Endothelial cell (in vitro differentiated cells): ENCODE results near the gene CEP41. TPM values are rescaled to one million over a fixed set of nuclear protein-coding genes. Genes with fewer than 3 reads are reported as not detected.
"Not testable (repeated sequence)": the region's sequence is repeated elsewhere in the genome, so short reads cannot be mapped to it uniquely, and the experiment has no call there.

ENCODE experiments used
- DNase-seq: peaks from one replicate; pipeline ENCODE4 v3.0.0; 2021; ENCODE audit warnings: low spot score
- H3K27ac Mint-ChIP-seq: one replicate; pipeline ENCODE4 v1.8.0; 2021; ENCODE audit warnings: mixed read lengths, inconsistent platforms; ENCODE audit not compliant: unreplicated experiment
- H3K27me3 Mint-ChIP-seq: one replicate; pipeline ENCODE4 v1.8.0; 2021; ENCODE audit warnings: mild to moderate bottlenecking, moderate library complexity, mixed read lengths, inconsistent platforms; ENCODE audit not compliant: unreplicated experiment
- H3K36me3 Mint-ChIP-seq: one replicate; pipeline ENCODE4 v1.8.0; 2021; ENCODE audit warnings: mild to moderate bottlenecking, low read depth, mixed read lengths, inconsistent platforms; ENCODE audit not compliant: unreplicated experiment
- H3K4me1 Mint-ChIP-seq: one replicate; pipeline ENCODE4 v1.8.0; 2021; ENCODE audit warnings: mild to moderate bottlenecking, mixed read lengths, inconsistent platforms; ENCODE audit not compliant: unreplicated experiment
- H3K4me3 Mint-ChIP-seq: one replicate; pipeline ENCODE4 v1.8.0; 2021; ENCODE audit warnings: mild to moderate bottlenecking, mixed read lengths, inconsistent platforms; ENCODE audit not compliant: unreplicated experiment
- H3K9me3 Mint-ChIP-seq: one replicate; pipeline ENCODE4 v1.8.0; 2021; ENCODE audit warnings: mixed read lengths, inconsistent platforms; ENCODE audit not compliant: unreplicated experiment
- total RNA-seq: library from RNA; stranded (reverse); fragmentation: NEBNext Ultra II Directional; extraction: Animal tissue kit (Norgen Biotek cat#: 25700); gene quantifications from one replicate; pipeline ENCODE4 v1.2.1, GENCODE V29; 2021; ENCODE audit not compliant: unreplicated experiment
- TF ChIP-seq, protein P1 (sequence below): fragments of 200-600 bp; sonication (generic); IDR thresholded peaks from one replicate; pipeline ENCODE4 v1.5.0; 2021; ENCODE audit warnings: antibody characterized with exemption; ENCODE audit not compliant: unreplicated experiment

Gene CEP41
- total RNA-seq, 1 donor from 2014 or later = 14.3 TPM

DNA sequence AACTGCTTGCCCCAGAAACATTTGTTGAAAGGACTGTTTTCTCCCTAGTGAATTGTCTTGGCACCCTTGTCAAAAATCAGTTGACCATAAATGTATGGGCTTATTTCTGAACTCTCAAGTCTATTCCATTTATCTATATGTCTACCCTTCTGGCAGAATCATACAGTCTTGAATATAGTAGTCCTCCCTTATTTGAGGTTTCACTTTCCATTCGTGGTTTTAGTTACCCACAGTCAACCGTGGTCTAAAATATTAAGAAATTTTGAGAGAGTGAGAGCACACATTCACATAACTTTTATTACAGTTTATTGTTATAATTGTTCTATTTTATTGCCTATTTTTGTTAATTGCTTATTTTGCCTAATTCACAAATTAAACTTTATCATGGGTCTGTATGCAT, 17.4 kb upstream of the CEP41 start:
- Mint-ChIP-seq H3K27ac (no peak overlapping the region), H3K9me3 (no peaks in the 10 kb centered on the region), H3K4me3 (no peak overlapping the region), H3K27me3 (no peaks in the 10 kb centered on the region), H3K4me1 (no peaks in the 10 kb centered on the region), H3K36me3 (peaks cover 4% of the 10 kb centered on the region)
- no peak for DNase-seq
- TF ChIP-seq, protein P1, sequence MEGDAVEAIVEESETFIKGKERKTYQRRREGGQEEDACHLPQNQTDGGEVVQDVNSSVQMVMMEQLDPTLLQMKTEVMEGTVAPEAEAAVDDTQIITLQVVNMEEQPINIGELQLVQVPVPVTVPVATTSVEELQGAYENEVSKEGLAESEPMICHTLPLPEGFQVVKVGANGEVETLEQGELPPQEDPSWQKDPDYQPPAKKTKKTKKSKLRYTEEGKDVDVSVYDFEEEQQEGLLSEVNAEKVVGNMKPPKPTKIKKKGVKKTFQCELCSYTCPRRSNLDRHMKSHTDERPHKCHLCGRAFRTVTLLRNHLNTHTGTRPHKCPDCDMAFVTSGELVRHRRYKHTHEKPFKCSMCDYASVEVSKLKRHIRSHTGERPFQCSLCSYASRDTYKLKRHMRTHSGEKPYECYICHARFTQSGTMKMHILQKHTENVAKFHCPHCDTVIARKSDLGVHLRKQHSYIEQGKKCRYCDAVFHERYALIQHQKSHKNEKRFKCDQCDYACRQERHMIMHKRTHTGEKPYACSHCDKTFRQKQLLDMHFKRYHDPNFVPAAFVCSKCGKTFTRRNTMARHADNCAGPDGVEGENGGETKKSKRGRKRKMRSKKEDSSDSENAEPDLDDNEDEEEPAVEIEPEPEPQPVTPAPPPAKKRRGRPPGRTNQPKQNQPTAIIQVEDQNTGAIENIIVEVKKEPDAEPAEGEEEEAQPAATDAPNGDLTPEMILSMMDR = no peak

DNA sequence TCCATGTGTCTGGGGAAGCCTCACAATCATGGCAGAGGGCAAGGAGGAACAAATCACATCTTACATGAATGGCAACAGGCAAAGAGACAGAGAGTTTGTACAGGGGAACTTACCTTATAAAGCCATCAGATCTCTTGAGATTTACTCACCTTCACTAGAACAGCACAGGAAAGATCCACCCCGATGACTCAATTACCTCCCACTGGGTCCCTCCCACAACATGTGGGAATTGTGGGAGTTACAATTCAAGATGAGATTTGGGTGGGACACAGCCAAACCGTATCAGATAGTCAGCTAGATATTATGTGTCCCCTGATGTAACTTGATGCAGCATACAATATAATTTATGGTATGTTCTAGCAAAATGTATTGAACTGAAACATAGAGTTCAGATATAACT, 14.1 kb upstream of the CEP41 start:
- Mint-ChIP-seq H3K9me3 (no peaks in the 10 kb centered on the region), H3K27me3 (no peaks in the 10 kb centered on the region), H3K4me1 (no peaks in the 10 kb centered on the region), H3K4me3 (no peak overlapping the region), H3K36me3 (peaks cover 4% of the 10 kb centered on the region), H3K27ac (no peak overlapping the region)
- TF ChIP-seq, protein P1 = no peak
- DNase-seq = no peak

DNA sequence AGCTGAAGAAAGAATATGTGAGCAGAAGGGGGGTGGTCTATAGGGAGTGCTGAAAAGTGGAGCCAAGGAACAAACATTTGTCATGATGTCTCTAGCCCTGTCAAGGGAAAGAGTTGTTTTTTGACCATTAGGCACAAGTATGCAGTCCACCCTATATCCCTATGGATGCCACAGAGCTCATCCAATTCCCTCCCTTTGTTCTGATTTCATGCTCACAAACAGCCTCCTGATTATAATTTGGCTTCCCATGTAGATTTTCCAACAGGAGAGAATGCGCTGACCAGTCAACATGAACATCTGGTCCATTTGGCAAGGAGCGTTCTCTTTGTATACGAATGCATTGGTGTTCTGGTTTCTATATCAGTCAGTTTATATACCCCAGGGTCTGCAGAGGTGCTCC, 12.1 kb upstream of the CEP41 start:
- TF ChIP-seq, protein P1 = no peak
- H3K36me3 Mint-ChIP-seq = no peaks in the 10 kb centered on the region
- DNase-seq = no peak
- no peaks in the 10 kb centered on the region for H3K4me1 Mint-ChIP-seq
- no peak overlapping the region for H3K4me3 Mint-ChIP-seq
- H3K27me3 Mint-ChIP-seq = no peaks in the 10 kb centered on the region
- no peaks in the 10 kb centered on the region for H3K9me3 Mint-ChIP-seq
- H3K27ac Mint-ChIP-seq = no peak overlapping the region

DNA sequence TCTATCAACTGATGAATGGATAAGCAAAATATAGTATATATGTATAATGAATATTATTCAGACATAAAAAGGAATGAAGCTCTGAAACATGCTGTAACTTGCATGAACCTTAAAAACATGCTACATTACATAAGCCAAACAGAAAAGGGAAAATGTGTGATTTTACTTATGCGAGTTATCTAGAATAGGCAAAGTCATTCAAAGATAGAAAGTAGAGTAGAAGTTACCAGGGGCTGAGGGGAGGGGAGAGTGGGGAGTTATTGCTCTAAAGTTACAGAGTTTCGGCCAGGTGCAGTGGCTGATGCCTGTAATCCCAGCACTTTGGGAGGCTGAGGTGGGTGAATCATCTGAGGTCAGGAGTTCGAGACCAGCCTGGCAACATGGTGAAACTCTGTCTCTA, 10.5 kb upstream of the CEP41 start:
- not testable (repeated sequence) for H3K9me3 Mint-ChIP-seq, H3K27me3 Mint-ChIP-seq

DNA sequence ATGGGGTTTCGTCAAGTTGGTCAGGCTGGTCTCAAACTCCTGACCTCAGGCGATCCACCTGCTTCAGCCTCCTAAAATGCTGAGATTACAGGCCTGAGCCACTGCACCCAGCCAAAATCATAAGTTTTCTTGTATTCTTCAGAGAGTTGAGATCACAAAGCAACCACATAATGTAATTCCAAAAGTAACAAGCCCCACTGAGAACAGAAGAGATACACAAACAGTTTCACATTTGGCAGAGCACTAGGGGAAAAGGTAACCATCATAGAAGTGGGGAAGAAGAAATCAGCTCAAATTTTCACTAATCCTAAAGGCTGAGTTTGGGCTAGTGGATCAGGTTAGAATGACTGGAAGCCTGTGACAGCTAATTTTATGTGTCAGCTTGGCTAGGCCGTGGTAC, 5.4 kb upstream of the CEP41 start:
- Mint-ChIP-seq H3K4me3 (no peak overlapping the region), H3K36me3 (peaks cover 4% of the 10 kb centered on the region), H3K27ac (no peak overlapping the region), H3K4me1 (peaks cover 7% of the 10 kb centered on the region), H3K27me3 (peaks cover 3% of the 10 kb centered on the region), H3K9me3 (no peaks in the 10 kb centered on the region)
- no peak for DNase-seq
- TF ChIP-seq, protein P1 = no peak

More for the DNA sequence above, 10.5 kb upstream of the CEP41 start:
- H3K4me3 Mint-ChIP-seq, H3K27ac Mint-ChIP-seq, H3K36me3 Mint-ChIP-seq, DNase-seq, H3K4me1 Mint-ChIP-seq: not testable (repeated sequence)
